ENCODE measurements around the gene HHAT.

DNA sequence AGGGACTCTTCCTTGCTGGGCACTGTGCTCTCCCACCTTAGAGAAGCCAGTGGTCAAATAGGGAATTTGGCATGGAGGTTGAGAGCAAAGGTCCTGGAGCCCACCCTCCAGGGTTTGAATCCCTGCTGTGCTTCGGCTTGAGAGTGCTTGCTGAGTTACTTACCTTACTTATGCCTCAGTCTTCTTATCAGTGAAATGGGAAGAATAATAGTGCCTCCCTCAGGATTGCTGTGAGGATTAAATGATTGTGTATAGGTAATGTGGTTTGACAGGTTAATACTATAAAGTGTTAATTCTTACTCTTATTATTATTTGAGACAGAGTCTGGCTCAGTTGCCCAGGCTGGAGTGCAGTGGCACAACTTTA lies 79.2 kb downstream of the HHAT start:
- TF ChIP-seq POLR2A (IDR thresholded peaks at IDR 0.05; ENCODE audit: extremely low read depth, insufficient read length) (no peak), MAX (IDR thresholded peaks at IDR 0.05; ENCODE audit: low read depth, low read length) (no peak), MYC (IDR thresholded peaks at IDR 0.05; ENCODE audit: low read depth, low read length) (no peak)
- TF ChIP-seq, protein P1, sequence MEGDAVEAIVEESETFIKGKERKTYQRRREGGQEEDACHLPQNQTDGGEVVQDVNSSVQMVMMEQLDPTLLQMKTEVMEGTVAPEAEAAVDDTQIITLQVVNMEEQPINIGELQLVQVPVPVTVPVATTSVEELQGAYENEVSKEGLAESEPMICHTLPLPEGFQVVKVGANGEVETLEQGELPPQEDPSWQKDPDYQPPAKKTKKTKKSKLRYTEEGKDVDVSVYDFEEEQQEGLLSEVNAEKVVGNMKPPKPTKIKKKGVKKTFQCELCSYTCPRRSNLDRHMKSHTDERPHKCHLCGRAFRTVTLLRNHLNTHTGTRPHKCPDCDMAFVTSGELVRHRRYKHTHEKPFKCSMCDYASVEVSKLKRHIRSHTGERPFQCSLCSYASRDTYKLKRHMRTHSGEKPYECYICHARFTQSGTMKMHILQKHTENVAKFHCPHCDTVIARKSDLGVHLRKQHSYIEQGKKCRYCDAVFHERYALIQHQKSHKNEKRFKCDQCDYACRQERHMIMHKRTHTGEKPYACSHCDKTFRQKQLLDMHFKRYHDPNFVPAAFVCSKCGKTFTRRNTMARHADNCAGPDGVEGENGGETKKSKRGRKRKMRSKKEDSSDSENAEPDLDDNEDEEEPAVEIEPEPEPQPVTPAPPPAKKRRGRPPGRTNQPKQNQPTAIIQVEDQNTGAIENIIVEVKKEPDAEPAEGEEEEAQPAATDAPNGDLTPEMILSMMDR (IDR thresholded peaks at IDR 0.05; ENCODE audit: low read depth, low read length): no peak
